GM19025 (cell line): Measurements from ENCODE around the gene IL18.
"Not testable (repeated sequence)": the region's sequence is repeated elsewhere in the genome, so short reads cannot be mapped to it uniquely, and the experiment has no call there.

Source experiments
- ATAC-seq: cut with Tn5 transposase; IDR thresholded peaks from one replicate; pipeline ENCODE4 v1.9.1; 2021; ENCODE audit warnings: mild to moderate bottlenecking, low read depth, moderate library complexity; ENCODE audit not compliant: unreplicated experiment

The IL18 gene

DNA sequence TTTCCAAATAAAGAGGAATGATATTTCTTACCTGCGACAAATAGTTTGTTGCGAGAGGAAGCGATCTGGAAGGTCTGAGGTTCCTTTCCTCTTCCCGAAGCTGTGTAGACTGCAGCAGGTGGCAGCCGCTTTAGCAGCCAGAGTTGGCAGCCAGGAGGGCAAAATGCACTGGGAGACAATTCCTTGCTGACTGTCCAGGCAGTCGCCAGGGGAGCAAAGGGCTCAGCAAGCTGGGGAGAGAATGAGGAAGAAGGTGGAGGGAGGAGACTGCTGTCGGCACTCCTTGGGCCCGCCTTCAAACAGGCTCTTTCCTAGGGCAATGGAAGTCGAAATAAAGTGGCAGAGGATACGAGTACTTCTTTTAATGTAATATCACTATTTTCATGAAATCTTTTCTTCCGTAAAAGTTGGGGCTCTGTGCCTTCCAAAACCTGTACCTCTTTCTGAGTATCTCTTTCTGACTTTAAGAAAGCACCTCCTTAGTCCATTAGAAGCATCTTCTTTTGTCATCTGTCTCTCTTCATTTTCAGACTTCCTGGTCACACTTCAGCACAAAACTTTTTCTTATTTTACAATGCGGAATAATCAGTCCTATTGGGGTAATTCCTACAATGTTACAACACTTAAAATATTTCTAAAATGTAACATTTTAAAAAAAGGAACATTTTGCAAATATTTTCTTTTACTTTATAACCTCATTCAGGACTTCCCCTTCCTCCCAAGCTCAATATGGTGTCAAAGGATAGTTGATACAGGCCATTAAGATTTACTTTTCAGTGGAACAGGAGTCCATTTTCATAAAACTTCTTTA is at the start of gene IL18:
Gene IL18 (minus strand): TSS at position 220 of the 811 bp plus-strand sequence. CDS start 9,041 bp downstream, outside the sequence.
- no peak for ATAC-seq

DNA sequence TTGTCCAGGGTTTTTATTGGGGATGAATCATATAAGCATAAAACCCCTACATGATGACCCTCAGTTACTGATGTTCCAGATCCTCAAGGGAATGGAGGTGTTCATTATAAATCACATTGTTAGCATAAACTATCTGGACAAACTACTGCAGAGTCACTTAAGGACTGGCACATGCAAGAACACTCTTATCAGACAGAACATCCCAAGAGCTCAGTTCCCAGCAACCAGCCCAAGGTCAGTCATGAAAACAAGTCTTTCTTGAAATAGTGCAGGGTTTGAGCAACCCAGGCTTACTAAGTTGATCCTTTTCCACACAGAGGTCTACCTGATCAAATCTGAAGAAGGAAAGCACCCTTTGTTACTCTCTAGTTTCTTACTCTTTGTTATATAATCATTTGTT is 48.8 kb upstream of the IL18 start:
- ATAC-seq, result no peak

DNA sequence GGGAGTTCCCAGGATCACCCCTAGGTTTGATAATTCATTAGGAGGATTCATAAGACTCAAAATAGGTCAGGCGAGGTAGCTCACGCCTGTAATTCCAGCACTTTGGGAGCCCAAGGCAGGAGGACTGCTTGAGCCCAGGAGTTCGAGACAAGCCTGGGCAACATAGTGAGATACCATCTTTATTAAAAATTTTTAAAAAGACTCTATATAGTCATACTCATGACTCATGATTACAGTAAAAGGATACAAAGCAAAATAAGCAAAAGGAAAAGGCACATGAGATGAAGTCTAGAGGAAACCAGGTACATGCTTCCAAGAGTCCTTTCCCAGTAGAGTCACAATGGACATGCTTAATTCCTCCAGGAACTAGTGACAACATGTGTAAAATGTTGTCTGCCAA is 48.4 kb upstream of the IL18 start:
- no peak for ATAC-seq

DNA sequence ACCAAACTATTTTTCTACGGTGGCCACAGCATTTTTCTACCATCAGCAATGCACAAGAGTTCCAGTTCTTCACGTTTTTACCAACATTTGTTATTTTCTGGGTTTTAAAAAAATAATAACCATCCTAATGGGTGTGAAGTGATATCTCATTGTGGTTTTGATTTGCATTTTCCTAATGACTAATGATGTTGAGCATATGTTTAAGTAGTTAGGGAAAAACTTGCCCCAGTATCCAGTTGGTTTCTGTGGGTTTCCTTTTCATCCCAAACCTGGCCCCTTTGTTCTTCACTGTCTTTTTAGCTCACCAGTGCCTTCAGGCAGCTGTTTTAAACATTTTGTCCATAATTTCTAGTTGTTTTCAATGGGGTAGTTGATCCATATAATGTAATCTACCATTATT is 47.6 kb upstream of the IL18 start:
- ATAC-seq, result no peak

DNA sequence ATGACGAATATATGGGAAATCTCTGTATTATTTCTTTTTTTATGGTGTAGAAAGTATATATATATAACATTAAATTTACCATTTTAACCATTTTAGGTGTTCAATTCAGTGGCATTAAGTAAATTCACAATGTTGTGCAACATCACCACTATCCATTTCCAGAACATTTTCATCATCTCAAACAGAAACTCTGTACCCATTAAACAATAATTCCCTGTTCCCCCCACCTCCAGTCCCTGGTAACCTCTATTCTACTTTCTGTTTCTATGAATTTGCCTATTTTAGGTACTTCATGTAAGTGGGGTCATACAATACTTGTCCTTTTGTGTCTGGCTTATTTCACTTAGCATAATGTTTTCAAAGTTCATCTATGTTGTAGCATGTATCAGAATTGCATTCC is 47.0 kb upstream of the IL18 start:
- ATAC-seq, result no peak

DNA sequence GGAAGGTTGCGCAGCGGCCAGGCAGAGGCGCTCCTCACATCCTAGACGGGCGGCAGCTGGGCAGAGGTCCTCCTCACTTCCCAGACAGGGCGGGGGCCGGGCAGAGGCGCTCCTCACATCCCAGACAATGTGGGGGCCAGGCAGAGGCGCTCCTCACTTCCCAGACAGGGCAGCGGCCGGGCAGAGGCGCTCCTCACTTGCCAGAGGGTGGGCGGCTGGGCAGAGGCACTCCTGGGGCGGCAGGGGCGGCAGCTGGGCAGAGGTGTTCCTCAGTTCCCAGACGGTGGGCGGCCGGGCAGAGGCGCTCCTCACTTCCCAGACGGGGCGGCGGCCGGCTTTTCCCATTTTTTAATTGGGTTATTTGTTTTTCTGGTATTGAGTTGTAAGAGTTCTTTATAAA is 42.2 kb upstream of the IL18 start:
- no peak for ATAC-seq

DNA sequence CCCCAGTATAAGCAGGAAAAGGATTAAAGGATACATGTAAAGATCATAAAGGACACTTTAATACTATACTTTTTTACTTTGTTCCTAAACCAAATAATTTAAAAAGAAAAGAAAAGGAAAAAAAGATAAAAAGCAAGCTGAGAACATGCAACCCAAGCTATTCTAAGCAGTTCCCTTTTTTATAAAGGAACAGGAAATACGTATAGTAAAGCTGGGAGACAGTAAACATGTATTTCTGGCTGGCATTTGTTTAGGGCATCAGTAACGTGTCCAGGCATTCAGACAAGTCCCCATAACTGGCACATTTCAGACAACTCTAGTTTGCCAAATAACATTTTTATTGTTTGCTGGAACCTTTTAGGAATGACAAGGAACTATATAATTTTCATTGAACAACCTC is 36.4 kb upstream of the IL18 start:
- ATAC-seq, result no peak

DNA sequence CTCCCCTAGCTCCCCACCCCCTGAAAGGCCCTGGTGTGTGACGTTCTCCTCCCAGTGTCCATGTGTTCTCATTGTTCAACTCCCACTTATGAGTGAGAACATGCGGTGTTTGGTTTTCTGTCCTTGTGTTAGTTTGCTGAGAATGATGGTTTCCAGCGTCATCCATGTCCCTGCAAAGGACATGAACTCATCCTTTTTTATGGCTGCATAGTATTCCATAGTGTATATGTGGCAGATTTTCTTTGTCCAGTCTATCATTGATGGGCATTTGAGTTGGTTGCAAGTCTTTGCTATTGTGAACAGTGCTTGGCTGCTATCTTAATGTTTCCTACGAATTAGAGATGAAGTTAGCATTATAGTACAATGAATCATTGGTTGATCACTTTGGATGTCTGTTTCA is 35.2 kb upstream of the IL18 start:
- ATAC-seq, result not testable (repeated sequence)

DNA sequence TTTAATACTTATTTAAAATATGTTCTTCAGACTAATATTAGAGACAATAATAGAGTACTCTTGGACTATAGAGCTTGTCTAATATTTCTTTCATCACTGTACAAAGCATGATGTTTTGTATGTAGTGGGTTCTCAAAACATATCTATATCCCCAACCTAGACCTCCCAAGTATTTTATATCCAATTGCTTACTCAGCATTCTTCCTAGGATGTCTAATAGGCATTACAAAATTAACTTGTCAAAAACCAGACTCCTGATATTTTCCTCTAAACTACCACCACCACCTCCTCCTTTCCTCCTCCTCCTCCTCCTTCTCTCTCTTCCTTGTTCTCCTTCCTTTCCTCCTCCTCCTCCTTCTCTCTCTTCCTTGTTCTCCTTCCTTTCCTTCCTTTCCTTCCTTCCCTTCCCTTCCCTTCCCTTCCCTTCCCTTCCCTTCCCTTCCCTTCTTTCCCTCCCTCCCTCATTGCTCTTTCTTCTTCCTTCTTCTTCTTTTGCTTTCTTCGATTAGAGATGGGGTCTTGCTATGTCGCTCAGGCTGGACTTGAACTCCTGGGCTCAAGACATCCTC is 32.7 kb upstream of the IL18 start:
- no peak for ATAC-seq

DNA sequence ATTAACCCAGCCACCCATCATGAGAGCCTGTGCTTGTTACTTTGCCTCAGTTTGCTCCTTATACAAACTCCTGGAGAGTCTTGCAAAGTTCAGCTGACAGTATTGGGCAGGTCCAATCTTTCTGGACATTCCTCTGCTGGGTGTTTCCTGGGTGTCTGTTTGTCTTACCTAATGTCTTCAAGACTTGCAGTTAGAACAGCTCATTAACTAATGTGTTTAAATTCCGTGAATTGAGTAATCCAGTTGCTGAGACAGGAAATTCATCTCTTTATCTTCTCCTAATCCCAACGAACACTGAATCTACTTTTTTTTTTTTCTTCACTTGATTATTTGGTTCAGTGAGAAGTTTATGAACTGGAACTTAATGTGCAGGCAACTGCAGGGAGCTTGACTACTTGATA is 32.1 kb upstream of the IL18 start:
- no peak for ATAC-seq

DNA sequence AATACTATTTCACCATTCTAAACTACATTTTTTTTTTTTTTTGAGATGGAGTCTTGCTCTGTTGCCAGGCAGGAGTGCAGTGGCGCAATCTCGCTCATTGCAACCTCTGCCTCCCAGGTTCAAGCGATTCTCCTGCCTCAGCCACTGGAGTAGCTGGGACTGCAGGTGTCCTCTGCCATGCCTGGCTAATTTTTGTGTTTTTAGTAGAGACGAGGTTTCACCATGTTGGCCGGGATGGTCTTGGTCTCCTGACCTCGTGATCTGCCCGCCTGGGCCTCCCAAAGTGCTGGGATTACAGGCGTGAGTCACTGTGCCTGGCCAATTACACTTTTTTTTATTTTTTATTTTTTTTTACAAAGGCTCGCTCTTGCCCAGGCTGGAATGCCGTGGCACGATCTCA is 31.2 kb upstream of the IL18 start:
- ATAC-seq, result not testable (repeated sequence)

DNA sequence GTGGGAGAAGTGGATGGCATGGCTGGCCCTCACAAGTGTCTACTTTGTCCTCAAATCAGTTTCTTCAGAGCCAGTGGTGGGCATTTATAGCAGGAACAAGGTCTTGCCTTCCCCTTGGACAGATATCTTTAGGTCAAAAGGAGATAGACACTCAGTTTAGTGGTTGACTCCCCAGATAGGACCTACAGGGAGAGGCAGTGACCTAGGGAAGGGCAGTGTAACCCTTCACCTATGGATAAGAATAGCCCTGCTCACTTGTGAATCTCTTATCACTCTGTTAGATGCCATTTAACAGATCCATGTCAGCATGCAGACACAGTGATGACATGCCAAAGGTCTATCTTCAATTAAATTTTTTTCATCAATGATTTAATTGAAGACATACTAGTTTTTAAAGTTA is 22.4 kb upstream of the IL18 start:
- no peak for ATAC-seq

DNA sequence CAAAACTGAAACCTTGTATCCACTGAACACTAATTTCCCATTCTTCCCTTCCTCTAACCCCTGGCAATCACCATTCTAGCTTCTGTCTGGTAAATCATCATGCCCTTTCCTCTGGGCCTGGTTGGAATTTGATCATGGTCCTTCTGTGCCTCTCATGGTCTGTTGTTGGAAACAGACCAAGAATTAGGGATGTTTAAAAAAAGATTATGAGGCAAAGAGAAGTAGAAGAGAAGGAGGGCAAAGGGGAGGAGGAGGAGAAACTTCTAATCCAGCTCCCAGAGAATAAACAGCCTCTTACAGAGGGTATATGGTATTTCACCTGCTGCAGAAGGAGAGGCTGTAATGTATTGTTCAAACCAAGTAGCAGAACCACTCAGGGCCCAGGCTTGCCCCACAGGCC is 22.0 kb upstream of the IL18 start:
- ATAC-seq, result no peak

DNA sequence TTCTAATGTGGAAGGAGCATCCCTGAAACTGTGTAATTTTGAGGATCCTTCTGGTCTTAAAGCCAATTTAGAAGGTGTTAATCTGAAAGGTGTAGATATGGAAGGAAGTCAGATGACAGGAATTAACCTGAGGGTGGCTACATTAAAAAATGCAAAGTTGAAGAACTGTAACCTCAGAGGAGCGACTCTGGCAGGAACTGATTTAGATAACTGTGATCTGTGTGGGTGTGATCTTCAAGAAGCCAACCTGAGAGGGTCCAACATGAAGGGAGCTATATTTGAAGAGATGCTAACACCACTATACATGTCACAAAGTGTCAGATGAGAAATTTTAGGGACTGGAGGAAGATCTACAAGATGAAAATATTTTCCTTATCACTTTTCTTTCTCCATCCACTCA is 19.0 kb upstream of the IL18 start:
- ATAC-seq, result no peak

DNA sequence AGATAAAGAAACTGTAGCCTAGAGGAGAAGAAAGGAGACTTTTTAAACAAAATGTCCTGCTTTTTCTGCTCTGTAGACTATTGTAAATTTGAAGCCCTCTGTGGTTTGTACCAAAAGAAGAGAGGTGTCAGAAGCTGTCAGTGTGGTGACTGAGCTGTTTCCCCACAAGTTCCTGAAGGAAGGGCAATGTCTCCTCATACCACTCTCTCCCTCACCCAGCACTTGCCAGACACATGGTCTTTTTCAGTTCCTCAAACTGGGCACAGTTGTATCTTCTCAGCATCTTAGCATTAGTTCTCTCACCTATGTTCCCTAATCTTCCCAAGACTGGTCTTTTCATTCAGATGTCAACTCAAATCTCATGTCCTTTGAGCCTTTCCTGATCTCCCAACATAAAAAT is 15.7 kb upstream of the IL18 start:
- ATAC-seq, result no peak

DNA sequence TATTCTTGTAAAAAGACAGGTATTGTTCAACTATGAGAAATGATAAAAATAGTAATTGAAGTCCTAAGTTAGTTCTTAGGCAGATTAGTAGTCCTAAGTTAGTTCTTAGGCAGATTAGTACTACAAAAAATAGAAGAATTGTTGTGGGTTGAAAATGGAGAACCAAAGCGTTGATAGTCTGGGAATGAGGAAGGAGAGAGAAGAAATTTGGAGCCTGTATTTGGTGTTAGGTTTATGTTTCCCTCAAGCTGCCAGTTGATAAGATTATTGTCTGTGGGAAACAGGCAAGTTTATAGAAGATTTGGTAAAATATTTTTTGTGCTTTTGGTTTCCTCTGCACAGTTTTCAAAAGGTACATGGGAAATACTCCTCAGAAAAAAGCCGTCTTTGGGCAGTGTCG is 15.0 kb upstream of the IL18 start:
- no peak for ATAC-seq

DNA sequence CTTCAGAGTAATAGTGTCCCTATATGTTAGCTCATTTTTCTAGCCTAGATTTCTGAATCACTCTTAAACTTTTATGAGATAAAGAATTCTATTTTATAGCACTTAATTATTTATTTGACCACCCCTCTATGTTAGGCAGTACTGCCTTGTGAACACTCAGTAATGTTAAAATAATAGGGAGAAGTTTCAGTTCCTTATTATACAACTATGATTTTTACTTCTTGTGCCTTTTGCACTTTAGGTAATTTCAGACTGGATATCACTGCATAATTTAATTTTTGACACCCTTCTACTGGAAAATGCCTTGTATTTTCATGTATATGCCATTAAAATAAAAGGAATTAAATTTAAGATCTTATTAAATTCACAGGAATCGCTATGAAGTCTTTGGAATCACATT is 14.5 kb upstream of the IL18 start:
- no peak for ATAC-seq

DNA sequence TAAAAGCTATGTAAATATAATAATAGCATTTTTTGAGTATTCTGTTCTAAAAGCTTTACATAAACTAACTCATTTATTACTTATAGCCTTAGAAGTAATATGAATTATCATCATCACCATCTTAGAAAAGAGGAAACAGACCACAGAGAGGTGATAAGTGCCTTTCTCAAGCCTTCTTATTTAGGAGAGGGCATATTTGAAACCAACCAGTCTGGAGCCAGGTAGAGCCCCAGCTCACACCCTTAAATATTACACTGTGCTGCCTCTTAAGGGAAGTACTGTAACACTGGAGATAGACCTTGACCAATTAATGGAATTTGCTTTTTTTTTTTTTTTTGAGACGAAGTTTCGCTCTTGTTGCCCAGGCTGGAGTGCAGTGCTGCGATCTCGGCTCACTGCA is 13.7 kb upstream of the IL18 start:
- ATAC-seq, result no peak

DNA sequence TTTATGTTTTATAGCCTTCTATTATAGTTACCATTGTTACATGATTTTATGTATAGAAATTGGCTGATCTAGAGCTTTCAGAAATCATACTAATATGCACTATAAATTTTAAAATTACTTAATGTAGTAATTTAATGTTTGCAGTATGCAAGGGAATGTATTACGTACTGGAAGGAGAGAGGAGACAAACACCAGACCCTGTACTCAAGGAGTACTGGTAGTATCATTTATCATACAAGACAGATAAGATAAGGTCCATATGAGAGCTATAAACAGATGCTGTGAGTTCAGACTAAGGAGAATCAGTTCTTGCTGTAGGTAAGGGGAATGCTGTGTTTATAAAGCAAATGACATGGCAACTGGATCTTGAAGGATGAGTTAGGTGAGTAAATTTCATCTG is 12.2 kb upstream of the IL18 start:
- ATAC-seq, result no peak

DNA sequence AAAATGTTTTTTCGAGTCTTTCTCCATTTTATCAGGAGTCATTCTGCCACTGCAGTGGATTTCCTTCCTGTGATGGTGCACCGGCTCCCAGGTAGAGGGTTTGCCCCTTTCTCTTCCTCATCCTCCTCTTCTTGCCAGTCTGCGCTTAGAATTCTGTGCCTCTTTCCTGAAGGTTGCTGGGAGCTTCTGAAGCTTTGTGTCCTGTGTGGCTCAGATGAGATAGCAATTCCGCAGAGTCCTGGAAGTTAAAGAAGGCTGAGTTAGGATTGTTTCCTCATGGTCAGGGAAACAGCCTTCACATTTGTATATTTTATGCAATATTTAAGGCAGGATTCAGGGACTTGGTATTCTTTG is 11.7 kb upstream of the IL18 start:
- ATAC-seq, result no peak

DNA sequence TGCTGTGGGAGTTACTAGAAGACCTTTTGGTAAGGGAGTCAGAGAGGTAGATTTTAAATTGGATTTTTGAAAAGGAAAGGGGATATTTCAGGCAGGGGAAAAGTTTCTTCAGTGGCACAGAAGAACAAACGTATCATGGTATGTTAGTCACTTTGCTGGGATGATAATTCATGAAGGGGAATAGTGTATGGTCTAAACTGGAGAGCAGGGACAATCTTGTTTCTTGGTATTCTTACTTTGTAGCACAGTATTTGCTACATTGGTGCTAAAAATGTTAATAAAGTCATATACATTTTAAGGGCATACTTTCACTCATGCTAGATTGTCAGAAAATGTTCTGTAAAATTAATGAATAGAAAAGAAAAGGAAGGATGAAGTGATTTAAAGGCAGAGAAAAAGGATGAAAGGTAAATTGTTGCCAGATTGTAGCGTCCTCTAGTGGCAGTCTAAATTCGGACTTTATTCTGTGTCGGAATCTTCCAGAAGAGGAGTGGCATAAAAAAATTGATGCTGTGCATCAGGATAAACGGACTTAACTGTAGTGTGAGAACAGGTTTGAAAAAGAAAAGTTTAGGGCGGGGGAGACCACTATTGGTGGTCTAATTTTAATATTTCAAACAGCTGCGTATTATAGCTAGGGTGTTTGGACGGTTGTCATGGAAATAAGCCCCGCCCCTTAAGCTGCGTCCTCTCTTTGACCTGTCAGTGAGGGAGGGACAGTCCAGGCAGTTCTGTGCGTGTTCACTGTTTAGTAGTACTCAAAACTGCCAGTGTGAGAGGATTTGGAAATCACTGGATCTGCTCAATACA is 11.1 kb upstream of the IL18 start, which contains the start of gene BCO2:
Gene BCO2 (plus strand): TSS at position 724 of the 810 bp plus-strand sequence. CDS start 90 bp downstream, outside the sequence.
- no peak for ATAC-seq

DNA sequence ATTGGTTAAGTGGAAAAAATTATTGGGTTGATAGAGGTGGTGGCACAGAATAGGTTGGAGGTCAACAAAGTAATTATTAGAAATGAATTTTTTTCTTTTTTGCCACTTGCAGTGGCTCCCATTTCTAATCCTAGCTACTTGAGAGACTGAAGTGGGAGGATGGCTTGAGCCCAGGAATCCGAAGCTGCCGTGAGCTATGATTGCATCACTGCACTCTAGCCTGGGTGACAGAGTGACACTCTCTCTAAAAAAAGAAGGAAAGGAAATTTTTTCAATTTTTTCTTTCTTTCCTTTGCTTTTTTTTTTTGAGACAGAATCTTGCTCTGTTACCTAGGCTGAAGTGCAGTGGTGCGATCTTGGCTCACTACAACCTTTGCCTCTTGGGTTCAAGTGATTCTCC is 9.3 kb upstream of the IL18 start:
- no peak for ATAC-seq
